DOHH2 (cell line): ENCODE results near the gene CIAO3.

ENCODE experiments used
- EZH2phosphoT487 ChIP-seq: fragments of 200-600 bp; sonication (generic); IDR thresholded peaks from 2 replicates; pipeline ENCODE4 v1.6.1; 2017; ENCODE audit warnings: borderline replicate concordance, mild to moderate bottlenecking, antibody characterized with exemption, low read length, moderate library complexity, mixed read lengths
- TF ChIP-seq, protein P1 (sequence below): fragments of 200-600 bp; sonication (generic); IDR thresholded peaks from one replicate; pipeline ENCODE4 v1.5.1; 2014; ENCODE audit warnings: antibody characterized with exemption, mild to moderate bottlenecking, low read depth, low read length; ENCODE audit not compliant: poor library complexity, severe bottlenecking

DNA sequence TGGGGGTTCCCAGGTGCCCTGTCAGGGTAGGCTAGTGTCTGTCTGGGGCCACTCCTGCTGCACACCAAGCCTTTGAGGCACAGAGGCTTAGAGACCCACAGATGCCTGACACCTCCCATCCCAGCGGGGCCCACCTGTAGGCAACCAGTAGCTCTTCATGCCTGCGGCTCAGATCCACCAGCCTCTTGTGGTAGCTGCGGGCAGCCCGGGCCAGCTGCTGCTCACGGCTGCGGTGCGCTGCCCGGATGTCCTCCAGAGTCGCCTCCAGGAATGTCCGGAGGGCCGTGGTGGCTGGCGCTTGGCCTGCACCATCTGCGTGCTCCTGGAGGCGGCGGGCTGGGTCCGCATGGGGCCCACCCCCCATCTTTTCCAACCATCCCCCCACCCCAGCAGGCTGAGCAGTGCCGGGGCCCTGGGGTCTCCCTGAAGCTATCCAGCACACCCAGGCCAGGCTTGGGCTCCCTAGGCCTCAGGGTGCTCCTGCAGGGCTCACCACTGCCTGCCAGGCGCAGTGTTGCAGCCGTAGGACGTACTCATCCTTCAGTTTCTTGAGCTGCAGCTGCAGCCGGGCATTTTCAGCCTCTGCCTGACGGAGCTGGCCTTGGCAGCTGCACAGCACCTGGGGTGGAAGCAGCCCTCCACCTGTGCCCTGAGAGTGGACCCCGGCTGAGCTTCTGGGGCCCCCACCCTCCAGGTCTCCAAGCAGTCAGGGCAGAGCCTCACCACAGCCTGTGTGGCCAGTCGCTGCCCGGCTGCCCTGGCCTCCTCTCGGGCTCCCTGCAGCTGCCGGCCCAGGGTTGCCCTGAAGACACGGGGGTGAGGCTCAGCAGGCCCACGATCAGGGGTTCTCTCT is 16.4 kb downstream of the CIAO3 start:
- TF ChIP-seq, protein P1, sequence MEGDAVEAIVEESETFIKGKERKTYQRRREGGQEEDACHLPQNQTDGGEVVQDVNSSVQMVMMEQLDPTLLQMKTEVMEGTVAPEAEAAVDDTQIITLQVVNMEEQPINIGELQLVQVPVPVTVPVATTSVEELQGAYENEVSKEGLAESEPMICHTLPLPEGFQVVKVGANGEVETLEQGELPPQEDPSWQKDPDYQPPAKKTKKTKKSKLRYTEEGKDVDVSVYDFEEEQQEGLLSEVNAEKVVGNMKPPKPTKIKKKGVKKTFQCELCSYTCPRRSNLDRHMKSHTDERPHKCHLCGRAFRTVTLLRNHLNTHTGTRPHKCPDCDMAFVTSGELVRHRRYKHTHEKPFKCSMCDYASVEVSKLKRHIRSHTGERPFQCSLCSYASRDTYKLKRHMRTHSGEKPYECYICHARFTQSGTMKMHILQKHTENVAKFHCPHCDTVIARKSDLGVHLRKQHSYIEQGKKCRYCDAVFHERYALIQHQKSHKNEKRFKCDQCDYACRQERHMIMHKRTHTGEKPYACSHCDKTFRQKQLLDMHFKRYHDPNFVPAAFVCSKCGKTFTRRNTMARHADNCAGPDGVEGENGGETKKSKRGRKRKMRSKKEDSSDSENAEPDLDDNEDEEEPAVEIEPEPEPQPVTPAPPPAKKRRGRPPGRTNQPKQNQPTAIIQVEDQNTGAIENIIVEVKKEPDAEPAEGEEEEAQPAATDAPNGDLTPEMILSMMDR = no peak
- TF ChIP-seq EZH2phosphoT487 = no peak
